ENCODE measurements around the gene PRR18.

PRR18 gene

GRCh38 chr6:166333172-166333995 is 25.2 kb upstream of the PRR18 start:
- no peak for DNase-seq

- DNase-seq: no peak
Measured at GRCh38 chr6:166331503-166332415, 23.6 kb upstream of the PRR18 start.

- DNase-seq: peak; percentile 22
Measured at GRCh38 chr6:166330612-166331011, 22.4 kb upstream of the PRR18 start.

- DNase-seq: no peak
Measured at GRCh38 chr6:166325383-166326042, 17.3 kb upstream of the PRR18 start.

GRCh38 chr6:166323395-166323794 is 15.2 kb upstream of the PRR18 start:
- no peak for DNase-seq

GRCh38 chr6:166318649-166319600 is 10.7 kb upstream of the PRR18 start:
- peak; percentile 34 for DNase-seq

- no peak for DNase-seq
Measured at GRCh38 chr6:166318227-166318626, 10.0 kb upstream of the PRR18 start.

- no peak for DNase-seq
Measured at GRCh38 chr6:166317261-166318212, 9.3 kb upstream of the PRR18 start.

GRCh38 chr6:166315436-166315835 is 7.2 kb upstream of the PRR18 start:
- DNase-seq: no peak

- DNase-seq: no peak
Measured at GRCh38 chr6:166314454-166314853, 6.3 kb upstream of the PRR18 start.

- peak; percentile 59 for DNase-seq
Measured at GRCh38 chr6:166313255-166314070, 5.3 kb upstream of the PRR18 start.

GRCh38 chr6:166312832-166313231 is 4.6 kb upstream of the PRR18 start:
- DNase-seq: no peak

- no peak for DNase-seq
Measured at GRCh38 chr6:166310634-166311033, 2.4 kb upstream of the PRR18 start.

- DNase-seq: no peak
Measured at GRCh38 chr6:166309977-166310376, 1.8 kb upstream of the PRR18 start.

- no peak for DNase-seq
Measured at GRCh38 chr6:166308769-166309589, 787 bp upstream of the PRR18 start.

GRCh38 chr6:166307082-166308032 is 835 bp downstream of the PRR18 start:
- DNase-seq: no peak

GRCh38 chr6:166306378-166307081 is 1.7 kb downstream of the PRR18 start:
- DNase-seq: no peak
